Ishikawa (cell line): Measurements from ENCODE around the gene UBXN10.

Source experiments
- CEBPB ChIP-seq: IDR thresholded peaks from 2 replicates; pipeline ENCODE4 v1.6.1; 2012
- CREB1 ChIP-seq: IDR thresholded peaks from 2 replicates; pipeline ENCODE4 v1.6.1; 2012; ENCODE audit warnings: low read depth
- EGR1 ChIP-seq: IDR thresholded peaks from 2 replicates; pipeline ENCODE4 v1.6.1; 2012
- EP300 ChIP-seq: IDR thresholded peaks from 2 replicates; pipeline ENCODE4 v1.6.1; 2012; ENCODE audit warnings: borderline replicate concordance
- FOXM1 ChIP-seq: IDR thresholded peaks from 2 replicates; pipeline ENCODE4 v1.6.1; 2012; ENCODE audit warnings: low read depth, borderline replicate concordance
- MAX ChIP-seq: IDR thresholded peaks from 2 replicates; pipeline ENCODE4 v1.6.1; 2012
- NFIC ChIP-seq: IDR thresholded peaks from 2 replicates; pipeline ENCODE4 v1.6.1; 2012
- RAD21 ChIP-seq: IDR thresholded peaks from 2 replicates; pipeline ENCODE4 v1.6.1; 2012; ENCODE audit warnings: low read depth
- REST ChIP-seq: IDR thresholded peaks from 2 replicates; pipeline ENCODE4 v1.6.1; 2012; ENCODE audit warnings: low read depth, mild to moderate bottlenecking
- TAF1 ChIP-seq: IDR thresholded peaks from 2 replicates; pipeline ENCODE4 v1.6.1; 2012; ENCODE audit warnings: low read depth, mild to moderate bottlenecking
- TCF12 ChIP-seq: IDR thresholded peaks from 2 replicates; pipeline ENCODE4 v1.6.1; 2012; ENCODE audit warnings: low read depth
- TEAD4 ChIP-seq: IDR thresholded peaks from 2 replicates; pipeline ENCODE4 v1.6.1; 2012
- USF1 ChIP-seq: IDR thresholded peaks from 2 replicates; pipeline ENCODE4 v1.6.1; 2012
- YY1 ChIP-seq: IDR thresholded peaks from 2 replicates; pipeline ENCODE4 v1.6.1; 2012; ENCODE audit warnings: low read depth
- ZBTB7A ChIP-seq: IDR thresholded peaks from 2 replicates; pipeline ENCODE4 v1.6.1; 2012; ENCODE audit warnings: low read depth

UBXN10 gene

GRCh38 chr1:20138346-20138745 lies 47.5 kb upstream of the UBXN10 start:
- no peak for TF ChIP-seq REST
- no peak for TF ChIP-seq EP300
- TF ChIP-seq ZBTB7A, result no peak
- TF ChIP-seq TCF12, result no peak
- TF ChIP-seq USF1, result no peak
- no peak for TF ChIP-seq TAF1
- TF ChIP-seq TEAD4, result no peak
- TF ChIP-seq RAD21, result no peak
- TF ChIP-seq CEBPB, result no peak
- no peak for TF ChIP-seq MAX
- no peak for TF ChIP-seq CREB1
- TF ChIP-seq EGR1, result no peak
- TF ChIP-seq NFIC, result no peak
- no peak for TF ChIP-seq FOXM1
- TF ChIP-seq YY1, result no peak

GRCh38 chr1:20138961-20139550 lies 46.8 kb upstream of the UBXN10 start, which contains the start of gene PLA2G2F:
Gene PLA2G2F (plus strand): TSS chr1:20139323. CDS start chr1:20139428, 105 bp downstream.
- no peak for TF ChIP-seq FOXM1
- TF ChIP-seq USF1, result no peak
- TF ChIP-seq CREB1, result no peak
- no peak for TF ChIP-seq NFIC
- TF ChIP-seq EGR1, result no peak
- no peak for TF ChIP-seq YY1
- TF ChIP-seq TCF12, result no peak
- no peak for TF ChIP-seq TAF1
- no peak for TF ChIP-seq RAD21
- no peak for TF ChIP-seq MAX

GRCh38 chr1:20139776-20140612 lies 45.9 kb upstream of the UBXN10 start:
- TF ChIP-seq TCF12 (no peak), EP300 (no peak), FOXM1 (no peak), USF1 (no peak), YY1 (no peak), RAD21 (no peak), TEAD4 (no peak), CEBPB (no peak), TAF1 (no peak), REST (no peak), CREB1 (no peak), ZBTB7A (no peak), NFIC (no peak), EGR1 (no peak), MAX (no peak)

GRCh38 chr1:20141001-20141400 lies 44.9 kb upstream of the UBXN10 start:
- TF ChIP-seq REST (no peak), YY1 (no peak)
